Mucosa of descending colon (tissue), 3 donors: ENCODE data around the gene RPL15. TPM values are rescaled to one million over a fixed set of nuclear protein-coding genes. Genes with fewer than 3 reads are reported as not detected.

Experiments used
- ATAC-seq: fragments of 200-7000 bp; cut with Tn5 transposase; one replicate; pipeline ENCODE4 v1.9.1; 2020; ENCODE audit warnings: mild to moderate bottlenecking, moderate library complexity
- DNase-seq, 3 donors: peaks; one replicate each; pipeline ENCODE4 v3.0.0-alpha.2; 2020
- H3K36me3 ChIP-seq: fragments of 200-600 bp; one replicate; pipeline ENCODE4 v1.8.0; 2021; ENCODE audit warnings: low read depth, mild to moderate bottlenecking
- H3K4me1 ChIP-seq: fragments of 200-600 bp; one replicate; pipeline ENCODE4 v1.8.0; 2021; ENCODE audit warnings: low read depth, mild to moderate bottlenecking
- H3K4me3 ChIP-seq: fragments of 200-600 bp; one replicate; pipeline ENCODE4 v1.8.0; 2021; ENCODE audit warnings: mild to moderate bottlenecking
- H3K9me3 ChIP-seq: fragments of 200-600 bp; one replicate; pipeline ENCODE4 v1.8.0; 2021; ENCODE audit warnings: mild to moderate bottlenecking
- CTCF ChIP-seq: fragments of 200-600 bp; IDR thresholded peaks from one replicate; pipeline ENCODE4 v1.8.0; 2022; ENCODE audit warnings: antibody characterized with exemption, mild to moderate bottlenecking
- intact Hi-C, 2 donors: fragments of 100-400 bp; cut with DNase I in 1 of 2; cut with micrococcal nuclease in 1 of 2; formaldehyde crosslinking; loops; one replicate each; pipeline versions ENCODE4 v1.11.0 to v1.11.1; 2022; cut with DNase I, micrococcal nuclease
- total RNA-seq, 3 donors: library from RNA; stranded (reverse); fragmentation: NEBNext Ultra II Directional in 2 of 3; extraction: Animal tissue kit (Norgen Biotek cat#: 25700) in 2 of 3; gene quantifications; one replicate each; pipeline versions ENCODE4 v1.2.1 to v1.2.4, GENCODE V29; 2021 to 2023
- donor health status: DM: no; HTN: no; CAD: no; lungs with moderate emphysema.
- donor health status: DM: no; HTN: no; CAD: no.
- donor health status: DM: no; HTN: yes; CAD: no.

Gene RPL15
- total RNA-seq, 3 donors from 2014 or later, result 1,277 to 1,409 (median 1,319) TPM

GRCh38 chr3:23969393-23969792 is 52.5 kb downstream of the RPL15 start:
- no peaks in the 10 kb centered on the region for H3K36me3 ChIP-seq
- no peak for TF ChIP-seq CTCF

More at GRCh38 chr3:23969393-23969792, 52.5 kb downstream of the RPL15 start:
- intact Hi-C loops, result no loop called here
- Histone ChIP-seq H3K4me3 (no peak overlapping the region), H3K4me1 (no peaks in the 10 kb centered on the region), H3K9me3 (no peaks in the 10 kb centered on the region)
- no peak for ATAC-seq
- DNase-seq, result no peak

Other genes starting within 250 kb of the RPL15 start
- 100 to 1,000 TPM in 1 of 3 donors, 10 to 100 TPM in 2; 84.7 to 111 (median 86.8) TPM for gene UBE2E1, start 111.2 kb upstream of the RPL15 start, total RNA-seq
- gene NKIRAS1, start 142 bp upstream of the RPL15 start, total RNA-seq, result 10 to 100 TPM in 1 of 3 donors, 1 to 10 TPM in 2; 3.5 to 15.0 (median 5.3) TPM
- 10 to 100 TPM; 16.5 to 37.8 (median 28.5) TPM for gene NR1D2, start 28.2 kb downstream of the RPL15 start, total RNA-seq